ENCODE data around the gene CNN3.

CNN3 gene

GRCh38 chr1:94883691-94884090 lies 43.2 kb downstream of the CNN3 start:
- no peak overlapping the region for H3K27ac ChIP-seq (ENCODE audit: low read depth, low read length)
- 73% methylated on average over 4 of the region's 4 CpGs for WGBS
- no peaks in the 10 kb centered on the region for H3K36me3 ChIP-seq (ENCODE audit: insufficient read depth, low read length)
- no peak overlapping the region for H3K9ac ChIP-seq (ENCODE audit: low read depth, low read length)
- H3K27me3 ChIP-seq (ENCODE audit: insufficient read depth, low read length), result no peaks in the 10 kb centered on the region
- no peak overlapping the region for H3K4me3 ChIP-seq (ENCODE audit: low read length)
- H3K4me1 ChIP-seq (ENCODE audit: insufficient read depth, low read length), result peaks cover 37% of the 10 kb centered on the region
- no peaks in the 10 kb centered on the region for H3K9me3 ChIP-seq (ENCODE audit: insufficient read depth, low read depth, low read length)

GRCh38 chr1:94878329-94878728 lies 48.6 kb downstream of the CNN3 start:
- Histone ChIP-seq H3K27ac (ENCODE audit: low read depth, low read length) (no peak overlapping the region), H3K9ac (ENCODE audit: low read depth, low read length) (no peak overlapping the region), H3K36me3 (ENCODE audit: insufficient read depth, low read length) (no peaks in the 10 kb centered on the region), H3K9me3 (ENCODE audit: insufficient read depth, low read depth, low read length) (no peaks in the 10 kb centered on the region), H3K4me1 (ENCODE audit: insufficient read depth, low read length) (peaks cover 2% of the 10 kb centered on the region; the same call in 1 of the 2 replicates), H3K4me3 (ENCODE audit: low read length) (no peak overlapping the region), H3K27me3 (ENCODE audit: insufficient read depth, low read length) (no peaks in the 10 kb centered on the region)
- 84% methylated on average over 5 of the region's 5 CpGs for WGBS

GRCh38 chr1:94876362-94876761 lies 50.5 kb downstream of the CNN3 start:
- H3K9ac ChIP-seq (ENCODE audit: low read depth, low read length), result no peak overlapping the region
- no peaks in the 10 kb centered on the region for H3K36me3 ChIP-seq (ENCODE audit: insufficient read depth, low read length)
- H3K4me1 ChIP-seq (ENCODE audit: insufficient read depth, low read length), result no peaks in the 10 kb centered on the region
- no peak overlapping the region for H3K27ac ChIP-seq (ENCODE audit: low read depth, low read length)
- 88% methylated on average over 3 of the region's 3 CpGs for WGBS
- H3K9me3 ChIP-seq (ENCODE audit: insufficient read depth, low read depth, low read length), result no peaks in the 10 kb centered on the region
- H3K4me3 ChIP-seq (ENCODE audit: low read length), result no peak overlapping the region
- no peaks in the 10 kb centered on the region for H3K27me3 ChIP-seq (ENCODE audit: insufficient read depth, low read length)

GRCh38 chr1:94875794-94876193 lies 51.1 kb downstream of the CNN3 start:
- no peak overlapping the region for H3K27ac ChIP-seq (ENCODE audit: low read depth, low read length)
- H3K4me3 ChIP-seq (ENCODE audit: low read length), result no peak overlapping the region
- no peaks in the 10 kb centered on the region for H3K36me3 ChIP-seq (ENCODE audit: insufficient read depth, low read length)
- no peaks in the 10 kb centered on the region for H3K27me3 ChIP-seq (ENCODE audit: insufficient read depth, low read length)
- WGBS, result 95% methylated on average over 4 of the region's 4 CpGs
- no peak overlapping the region for H3K9ac ChIP-seq (ENCODE audit: low read depth, low read length)
- no peaks in the 10 kb centered on the region for H3K4me1 ChIP-seq (ENCODE audit: insufficient read depth, low read length)
- H3K9me3 ChIP-seq (ENCODE audit: insufficient read depth, low read depth, low read length), result no peaks in the 10 kb centered on the region

GRCh38 chr1:94874423-94874822 lies 52.5 kb downstream of the CNN3 start:
- Histone ChIP-seq H3K9ac (ENCODE audit: low read depth, low read length) (no peak overlapping the region), H3K9me3 (ENCODE audit: insufficient read depth, low read depth, low read length) (no peaks in the 10 kb centered on the region), H3K27me3 (ENCODE audit: insufficient read depth, low read length) (no peaks in the 10 kb centered on the region), H3K4me1 (ENCODE audit: insufficient read depth, low read length) (peaks cover 2% of the 10 kb centered on the region; the same call in 1 of the 2 replicates), H3K36me3 (ENCODE audit: insufficient read depth, low read length) (no peaks in the 10 kb centered on the region), H3K4me3 (ENCODE audit: low read length) (no peak overlapping the region), H3K27ac (ENCODE audit: low read depth, low read length) (no peak overlapping the region)
- over 99% methylated on average over 6 of the region's 6 CpGs for WGBS

- no peaks in the 10 kb centered on the region for H3K9me3 ChIP-seq (ENCODE audit: insufficient read depth, low read depth, low read length)
- no peak overlapping the region for H3K9ac ChIP-seq (ENCODE audit: low read depth, low read length)
- no peak overlapping the region for H3K27ac ChIP-seq (ENCODE audit: low read depth, low read length)
- no peaks in the 10 kb centered on the region for H3K27me3 ChIP-seq (ENCODE audit: insufficient read depth, low read length)
- no peaks in the 10 kb centered on the region for H3K36me3 ChIP-seq (ENCODE audit: insufficient read depth, low read length)
- 92% methylated on average over 7 of the region's 7 CpGs for WGBS
- H3K4me1 ChIP-seq (ENCODE audit: insufficient read depth, low read length), result peaks cover 9% of the 10 kb centered on the region
- H3K4me3 ChIP-seq (ENCODE audit: low read length), result no peak overlapping the region
Measured at GRCh38 chr1:94873520-94874351, 53.2 kb downstream of the CNN3 start.

GRCh38 chr1:94872771-94873495 lies 54.0 kb downstream of the CNN3 start:
- no peaks in the 10 kb centered on the region for H3K27me3 ChIP-seq (ENCODE audit: insufficient read depth, low read length)
- no peak overlapping the region for H3K27ac ChIP-seq (ENCODE audit: low read depth, low read length)
- H3K4me1 ChIP-seq (ENCODE audit: insufficient read depth, low read length), result peaks cover 12% of the 10 kb centered on the region
- H3K9ac ChIP-seq (ENCODE audit: low read depth, low read length), result no peak overlapping the region
- 93% methylated on average over 4 of the region's 4 CpGs for WGBS
- no peaks in the 10 kb centered on the region for H3K36me3 ChIP-seq (ENCODE audit: insufficient read depth, low read length)
- no peaks in the 10 kb centered on the region for H3K9me3 ChIP-seq (ENCODE audit: insufficient read depth, low read depth, low read length)
- H3K4me3 ChIP-seq (ENCODE audit: low read length), result no peak overlapping the region

GRCh38 chr1:94871031-94871430 lies 55.9 kb downstream of the CNN3 start:
- Histone ChIP-seq H3K4me1 (ENCODE audit: insufficient read depth, low read length) (peaks cover 24% of the 10 kb centered on the region), H3K4me3 (ENCODE audit: low read length) (no peak overlapping the region), H3K9me3 (ENCODE audit: insufficient read depth, low read depth, low read length) (no peaks in the 10 kb centered on the region), H3K27me3 (ENCODE audit: insufficient read depth, low read length) (no peaks in the 10 kb centered on the region), H3K9ac (ENCODE audit: low read depth, low read length) (no peak overlapping the region), H3K27ac (ENCODE audit: low read depth, low read length) (no peak overlapping the region), H3K36me3 (ENCODE audit: insufficient read depth, low read length) (no peaks in the 10 kb centered on the region)
- 79% methylated on average over 2 of the region's 2 CpGs for WGBS

GRCh38 chr1:94866164-94866807 lies 60.6 kb downstream of the CNN3 start:
- Histone ChIP-seq H3K9me3 (ENCODE audit: insufficient read depth, low read depth, low read length) (no peaks in the 10 kb centered on the region), H3K9ac (ENCODE audit: low read depth, low read length) (peak overlapping the region; percentile 43; the same call in 1 of the 2 replicates), H3K27ac (ENCODE audit: low read depth, low read length) (peak overlapping the region; percentile 80), H3K27me3 (ENCODE audit: insufficient read depth, low read length) (no peaks in the 10 kb centered on the region), H3K4me3 (ENCODE audit: low read length) (no peak overlapping the region), H3K36me3 (ENCODE audit: insufficient read depth, low read length) (no peaks in the 10 kb centered on the region), H3K4me1 (ENCODE audit: insufficient read depth, low read length) (peaks cover 61% of the 10 kb centered on the region)
- 87% methylated on average over 4 of the region's 4 CpGs for WGBS

GRCh38 chr1:94865360-94865759 lies 61.5 kb downstream of the CNN3 start:
- H3K9ac ChIP-seq (ENCODE audit: low read depth, low read length), result peak overlapping the region; percentile 37; the same call in 1 of the 2 replicates
- no peaks in the 10 kb centered on the region for H3K36me3 ChIP-seq (ENCODE audit: insufficient read depth, low read length)
- 83% methylated on average over 4 of the region's 4 CpGs for WGBS
- no peaks in the 10 kb centered on the region for H3K27me3 ChIP-seq (ENCODE audit: insufficient read depth, low read length)
- no peak overlapping the region for H3K4me3 ChIP-seq (ENCODE audit: low read length)
- peak overlapping the region; percentile 80 for H3K27ac ChIP-seq (ENCODE audit: low read depth, low read length)
- H3K4me1 ChIP-seq (ENCODE audit: insufficient read depth, low read length), result peaks cover 61% of the 10 kb centered on the region
- H3K9me3 ChIP-seq (ENCODE audit: insufficient read depth, low read depth, low read length), result no peaks in the 10 kb centered on the region

- Histone ChIP-seq H3K4me1 (ENCODE audit: insufficient read depth, low read length) (peaks cover 61% of the 10 kb centered on the region), H3K4me3 (ENCODE audit: low read length) (no peak overlapping the region), H3K27me3 (ENCODE audit: insufficient read depth, low read length) (no peaks in the 10 kb centered on the region), H3K9me3 (ENCODE audit: insufficient read depth, low read depth, low read length) (no peaks in the 10 kb centered on the region), H3K36me3 (ENCODE audit: insufficient read depth, low read length) (no peaks in the 10 kb centered on the region), H3K9ac (ENCODE audit: low read depth, low read length) (peak overlapping the region; percentile 37; the same call in 1 of the 2 replicates), H3K27ac (ENCODE audit: low read depth, low read length) (peak overlapping the region; percentile 80; the same call in 1 of the 2 replicates)
- 35% methylated on average over 8 of the region's 9 CpGs for WGBS
Measured at GRCh38 chr1:94864821-94865220, 62.1 kb downstream of the CNN3 start.
